ENCODE results near the gene STAB2.
A peak's percentile ranks its signal among the peaks of the same experiment; 100 is the strongest.

The STAB2 gene

DNA sequence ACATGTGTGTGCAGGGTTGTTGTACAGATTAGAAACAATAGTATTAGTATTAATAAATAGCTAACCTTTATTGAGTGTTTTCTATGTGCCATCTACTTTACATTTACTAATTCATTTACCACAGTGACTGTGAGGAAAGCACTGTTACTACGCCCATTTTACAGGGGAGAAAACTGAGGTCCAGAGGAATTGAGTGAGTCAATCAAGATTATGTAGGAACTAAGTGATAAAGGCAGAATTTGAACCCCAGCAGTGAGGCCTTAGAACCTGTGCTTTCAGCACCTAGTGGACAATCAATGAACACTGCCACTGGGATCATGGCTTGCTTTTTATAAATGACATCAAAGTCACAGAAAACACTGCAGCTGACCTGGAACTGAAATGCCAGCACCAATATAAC lies 225.7 kb downstream of the STAB2 start:
- Histone ChIP-seq H3K9me3 (ENCODE audit: low read depth, low read length) (no peaks in the 10 kb centered on the region), H3K27ac (no peak overlapping the region), H3K4me3 (no peak overlapping the region), H3K36me3 (ENCODE audit: insufficient read depth, low read length) (peaks cover 13% of the 10 kb centered on the region), H3K9ac (ENCODE audit: insufficient read length) (no peak overlapping the region)
- TF ChIP-seq FOXP2 (optimal IDR thresholded peaks at IDR 0.05; ENCODE audit: control extremely low read depth, extremely low read length, insufficient read depth): no peak
- no peak for TF ChIP-seq EZH2 (IDR thresholded peaks at IDR 0.05)
- no peak for TF ChIP-seq POLR2AphosphoS5 (IDR thresholded peaks at IDR 0.05; ENCODE audit: borderline replicate concordance, low read depth, low read length)
- no peak for DNase-seq (ENCODE audit: low read depth, low spot score)

GRCh38 chr12:103813426-103813825 lies 226.4 kb downstream of the STAB2 start:
- no peak for DNase-seq (ENCODE audit: low read depth, low spot score)
- Histone ChIP-seq H3K27ac (no peak overlapping the region), H3K36me3 (ENCODE audit: insufficient read depth, low read length) (peaks cover 13% of the 10 kb centered on the region), H3K9me3 (ENCODE audit: low read depth, low read length) (no peaks in the 10 kb centered on the region), H3K9ac (ENCODE audit: insufficient read length) (no peak overlapping the region), H3K4me3 (no peak overlapping the region)
- TF ChIP-seq FOXP2 (optimal IDR thresholded peaks at IDR 0.05; ENCODE audit: control extremely low read depth, extremely low read length, insufficient read depth): no peak
- no peak for TF ChIP-seq EZH2 (IDR thresholded peaks at IDR 0.05)
- no peak for TF ChIP-seq POLR2AphosphoS5 (IDR thresholded peaks at IDR 0.05; ENCODE audit: borderline replicate concordance, low read depth, low read length)

GRCh38 chr12:103813949-103814348 lies 226.9 kb downstream of the STAB2 start:
- Histone ChIP-seq H3K27ac (no peak overlapping the region), H3K9ac (ENCODE audit: insufficient read length) (no peak overlapping the region), H3K4me3 (no peak overlapping the region), H3K9me3 (ENCODE audit: low read depth, low read length) (no peaks in the 10 kb centered on the region), H3K36me3 (ENCODE audit: insufficient read depth, low read length) (peaks cover 13% of the 10 kb centered on the region)
- DNase-seq (ENCODE audit: low read depth, low spot score): no peak
- TF ChIP-seq FOXP2 (optimal IDR thresholded peaks at IDR 0.05; ENCODE audit: control extremely low read depth, extremely low read length, insufficient read depth) (no peak), EZH2 (IDR thresholded peaks at IDR 0.05) (no peak)

GRCh38 chr12:103814436-103814835 lies 227.4 kb downstream of the STAB2 start:
- TF ChIP-seq FOXP2 (optimal IDR thresholded peaks at IDR 0.05; ENCODE audit: control extremely low read depth, extremely low read length, insufficient read depth) (no peak), POLR2AphosphoS5 (IDR thresholded peaks at IDR 0.05; ENCODE audit: borderline replicate concordance, low read depth, low read length) (no peak), EZH2 (IDR thresholded peaks at IDR 0.05) (no peak)
- Histone ChIP-seq H3K27ac (0 out of 2 replicates have a peak overlapping the region, but pooled peaks have one; percentile 15), H3K9me3 (ENCODE audit: low read depth, low read length) (no peaks in the 10 kb centered on the region), H3K9ac (ENCODE audit: insufficient read length) (no peak overlapping the region), H3K36me3 (ENCODE audit: insufficient read depth, low read length) (peaks cover 13% of the 10 kb centered on the region), H3K4me3 (no peak overlapping the region)
- DNase-seq (ENCODE audit: low read depth, low spot score): no peak
